HepG2 (cell line): ENCODE data around the gene BCAP29. TPM values are rescaled to one million over a fixed set of nuclear protein-coding genes. Genes with fewer than 3 reads are reported as not detected.

ENCODE experiments used
- CTCF ChIP-seq: sonication (generic); formaldehyde crosslinking; IDR thresholded peaks from 2 replicates; pipeline ENCODE4 v1.5.0; 2020; ENCODE audit warnings: mild to moderate bottlenecking, missing genetic modification reagents, moderate library complexity
- DR1 ChIP-seq: sonication (generic); formaldehyde crosslinking; IDR thresholded peaks from 2 replicates; pipeline ENCODE4 v1.8.0; 2021; ENCODE audit warnings: mild to moderate bottlenecking, missing genetic modification reagents, inconsistent platforms
- ELF1 ChIP-seq: sonication (generic); formaldehyde crosslinking; IDR thresholded peaks from 2 replicates; pipeline ENCODE4 v1.4.0; 2020; ENCODE audit warnings: missing genetic modification reagents
- GPN1 ChIP-seq: sonication (generic); formaldehyde crosslinking; IDR thresholded peaks from 2 replicates; pipeline ENCODE4 v1.5.1; 2020; ENCODE audit warnings: missing genetic modification reagents, borderline replicate concordance
- HNF4A ChIP-seq: sonication (generic); formaldehyde crosslinking; IDR thresholded peaks from 2 replicates; pipeline ENCODE4 v1.4.0; 2020; ENCODE audit warnings: missing genetic modification reagents
- HNRNPLL ChIP-seq: fragments of 200-400 bp; formaldehyde crosslinking; IDR thresholded peaks from 2 replicates; pipeline ENCODE4 v1.6.1; 2017; ENCODE audit warnings: mild to moderate bottlenecking, low read depth, low read length; ENCODE audit not compliant: poor library complexity, severe bottlenecking
- JUNB ChIP-seq: sonication (generic); formaldehyde crosslinking; IDR thresholded peaks from 2 replicates; pipeline ENCODE4 v1.8.0; 2022; ENCODE audit warnings: missing genetic modification reagents, mild to moderate bottlenecking, borderline replicate concordance
- KDM3A ChIP-seq: IDR thresholded peaks from 2 replicates; pipeline ENCODE4 v1.6.1; 2018; ENCODE audit warnings: low read depth, missing compliant biosample characterization
- MXD4 ChIP-seq: IDR thresholded peaks from 2 replicates; pipeline ENCODE4 v1.6.1; 2016; ENCODE audit warnings: mild to moderate bottlenecking, missing biosample characterization, missing genetic modification reagents
- NFKBIZ ChIP-seq: IDR thresholded peaks from 2 replicates; pipeline ENCODE4 v1.6.1; 2018; ENCODE audit warnings: missing genetic modification reagents, missing compliant biosample characterization
- NONO ChIP-seq, 2 experiments: fragments of 450-650 bp in 1 of 2; sonication (generic) in 1 of 2; formaldehyde crosslinking in 1 of 2; IDR thresholded peaks in 1 of 2; conservative IDR thresholded peaks in 1 of 2; 2 replicates each; pipeline versions ENCODE4 v1.6.1 to v1.8.0; 2017 to 2022; ENCODE audit warnings: mild to moderate bottlenecking in 1 of 2, missing genetic modification reagents in 1 of 2, moderate library complexity in 1 of 2
- RFX1 ChIP-seq: fragments of 450-650 bp; IDR thresholded peaks from 2 replicates; pipeline ENCODE4 v1.6.1; 2017
- SALL1 ChIP-seq: sonication (generic); formaldehyde crosslinking; IDR thresholded peaks from 2 replicates; pipeline ENCODE4 v1.8.0; 2022; ENCODE audit warnings: mild to moderate bottlenecking, missing genetic modification reagents
- TEAD3 ChIP-seq: optimal IDR thresholded peaks from 2 replicates; pipeline ENCODE3; 2016; ENCODE audit warnings: borderline replicate concordance
- TOPORS ChIP-seq: sonication (generic); formaldehyde crosslinking; IDR thresholded peaks from 2 replicates; pipeline ENCODE4 v1.8.0; 2023; ENCODE audit warnings: mild to moderate bottlenecking, missing genetic modification reagents
- U2AF2 ChIP-seq: fragments of 200-400 bp; formaldehyde crosslinking; IDR thresholded peaks from 2 replicates; pipeline ENCODE4 v1.6.1; 2017; ENCODE audit warnings: low read depth, mild to moderate bottlenecking, low read length
- YEATS4 ChIP-seq: sonication (generic); formaldehyde crosslinking; IDR thresholded peaks from 2 replicates; pipeline ENCODE4 v1.4.0; 2020; ENCODE audit warnings: missing genetic modification reagents, borderline replicate concordance
- ZBTB43 ChIP-seq: sonication (generic); formaldehyde crosslinking; conservative IDR thresholded peaks from 2 replicates; pipeline ENCODE4 v1.4.0; 2020; ENCODE audit warnings: missing genetic modification reagents
- ZBTB7B ChIP-seq: sonication (generic); formaldehyde crosslinking; IDR thresholded peaks from 2 replicates; pipeline ENCODE4 v1.4.0; 2020; ENCODE audit warnings: missing genetic modification reagents
- ZFP37 ChIP-seq: sonication (generic); formaldehyde crosslinking; IDR thresholded peaks from 2 replicates; pipeline ENCODE4 v1.4.0; 2020; ENCODE audit warnings: missing genetic modification reagents, borderline replicate concordance
- ZMYM3 ChIP-seq: sonication (generic); formaldehyde crosslinking; IDR thresholded peaks from 2 replicates; pipeline ENCODE4 v1.5.1; 2020; ENCODE audit warnings: mild to moderate bottlenecking, missing genetic modification reagents
- ZNF10 ChIP-seq: sonication (generic); formaldehyde crosslinking; IDR thresholded peaks from 2 replicates; pipeline ENCODE4 v1.4.0; 2020; ENCODE audit warnings: mild to moderate bottlenecking, low read depth, missing genetic modification reagents, borderline replicate concordance
- ZNF878 ChIP-seq: sonication (generic); formaldehyde crosslinking; IDR thresholded peaks from 2 replicates; pipeline ENCODE4 v1.8.1; 2023; ENCODE audit warnings: mild to moderate bottlenecking, missing genetic modification reagents, moderate library complexity
- ZNF879 ChIP-seq: sonication (generic); formaldehyde crosslinking; IDR thresholded peaks from 2 replicates; pipeline ENCODE4 v1.8.1; 2023; ENCODE audit warnings: missing genetic modification reagents
- polyA plus RNA-seq, 8 experiments: library from polyadenylated mRNA; depleted of rRNA in 3 of 8; stranded (reverse) in 7 of 8; unstranded in 1 of 8; fragments of >200 nt; fragmentation: Illumina TruSeq in 4 of 8; extraction: Trizol in 4 of 8; gene quantifications; 2 replicates each; pipeline versions ENCODE4 v1.2.1 to v1.2.3, GENCODE V29; 2011 to 2016; ENCODE audit warnings: low read depth in 4 of 8, missing spikeins in 1 of 8, mixed read lengths in 1 of 8; ENCODE audit not compliant: insufficient read depth in 1 of 8
- total RNA-seq, 5 experiments: library from RNA; depleted of rRNA; stranded (reverse); fragments of >200 nt; fragmentation: Illumina TruSeq; extraction: Trizol; gene quantifications; 2 replicates each; pipeline ENCODE4 v1.2.3, GENCODE V29; 2016; ENCODE audit warnings: low read depth in 1 of 5
- TF ChIP-seq, protein P1 (sequence below): sonication (generic); formaldehyde crosslinking; IDR thresholded peaks from 2 replicates; pipeline ENCODE4 v1.5.0; 2020; ENCODE audit warnings: missing genetic modification reagents
- TF ChIP-seq, protein P2 (sequence below): sonication (generic); formaldehyde crosslinking; IDR thresholded peaks from 2 replicates; pipeline ENCODE4 v1.4.0; 2020; ENCODE audit warnings: missing genetic modification reagents, borderline replicate concordance

BCAP29 gene
- total and polyA plus RNA-seq, 2 of the 13 experiments (the other 11 are each of a cell fraction or from before 2014, with no cell fraction given): 15.3 to 35.6 TPM

DNA sequence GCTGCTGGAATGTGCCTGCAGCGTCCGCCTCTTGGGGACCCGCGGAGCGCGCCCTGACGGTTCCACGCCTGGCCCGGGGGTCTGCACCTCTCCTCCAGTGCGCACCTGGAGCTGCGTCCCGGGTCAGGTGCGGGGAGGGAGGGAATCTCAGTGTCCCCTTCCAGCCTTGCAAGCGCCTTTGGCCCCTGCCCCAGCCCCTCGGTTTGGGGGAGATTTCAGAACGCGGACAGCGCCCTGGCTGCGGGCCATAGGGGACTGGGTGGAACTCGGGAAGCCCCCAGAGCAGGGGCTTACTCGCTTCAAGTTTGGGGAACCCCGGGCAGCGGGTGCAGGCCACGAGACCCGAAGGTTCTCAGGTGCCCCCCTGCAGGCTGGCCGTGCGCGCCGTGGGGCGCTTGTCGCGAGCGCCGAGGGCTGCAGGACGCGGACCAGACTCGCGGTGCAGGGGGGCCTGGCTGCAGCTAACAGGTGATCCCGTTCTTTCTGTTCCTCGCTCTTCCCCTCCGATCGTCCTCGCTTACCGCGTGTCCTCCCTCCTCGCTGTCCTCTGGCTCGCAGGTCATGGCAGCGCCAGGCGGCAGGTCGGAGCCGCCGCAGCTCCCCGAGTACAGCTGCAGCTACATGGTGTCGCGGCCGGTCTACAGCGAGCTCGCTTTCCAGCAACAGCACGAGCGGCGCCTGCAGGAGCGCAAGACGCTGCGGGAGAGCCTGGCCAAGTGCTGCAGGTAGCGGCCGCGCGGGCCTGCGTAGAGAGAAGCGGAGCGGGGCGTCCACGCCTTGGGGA is 81.2 kb downstream of the BCAP29 start (continued):
- TF ChIP-seq CTCF (CRISPR knock-in tag) (peak; percentile 67), DR1 (CRISPR knock-in tag) (0 out of 2 replicates have a peak, but pooled peaks have one; percentile 34), GPN1 (CRISPR knock-in tag) (no peak), ZNF878 (CRISPR knock-in tag) (0 out of 2 replicates have a peak, but pooled peaks have one; percentile 15), NFKBIZ (CRISPR knock-in tag) (no peak), TOPORS (CRISPR knock-in tag) (no peak), ZBTB43 (CRISPR knock-in tag) (no peak), JUNB (CRISPR knock-in tag) (no peak), ZNF879 (CRISPR knock-in tag) (peak; percentile 62; the same call in 1 of the 2 replicates), ZFP37 (CRISPR knock-in tag) (no peak), ZNF10 (no peak), SALL1 (CRISPR knock-in tag) (peak; percentile 46; the same call in 1 of the 2 replicates), ZMYM3 (peak; percentile 57; the same call in 1 of the 2 replicates), ZBTB7B (CRISPR knock-in tag) (peak; percentile 45; the same call in 1 of the 2 replicates), NONO (IDR thresholded peaks at IDR 0.05) (no peak), NONO (CRISPR knock-in tag; conservative IDR thresholded peaks at IDR 0.05) (0 out of 2 replicates have a peak, but pooled peaks have one; percentile 50), TEAD3 (CRISPR knock-in tag) (no peak), HNRNPLL (peak; percentile 92), KDM3A (CRISPR knock-in tag) (peak; percentile 69; the same call in 1 of the 2 replicates), RFX1 (no peak), YEATS4 (CRISPR knock-in tag) (peak; percentile 26; the same call in 1 of the 2 replicates), U2AF2 (no peak), MXD4 (CRISPR knock-in tag) (peak; percentile 20; the same call in 1 of the 2 replicates), ELF1 (CRISPR knock-in tag) (no peak), HNF4A (CRISPR knock-in tag) (no peak)
- TF ChIP-seq, protein P1, sequence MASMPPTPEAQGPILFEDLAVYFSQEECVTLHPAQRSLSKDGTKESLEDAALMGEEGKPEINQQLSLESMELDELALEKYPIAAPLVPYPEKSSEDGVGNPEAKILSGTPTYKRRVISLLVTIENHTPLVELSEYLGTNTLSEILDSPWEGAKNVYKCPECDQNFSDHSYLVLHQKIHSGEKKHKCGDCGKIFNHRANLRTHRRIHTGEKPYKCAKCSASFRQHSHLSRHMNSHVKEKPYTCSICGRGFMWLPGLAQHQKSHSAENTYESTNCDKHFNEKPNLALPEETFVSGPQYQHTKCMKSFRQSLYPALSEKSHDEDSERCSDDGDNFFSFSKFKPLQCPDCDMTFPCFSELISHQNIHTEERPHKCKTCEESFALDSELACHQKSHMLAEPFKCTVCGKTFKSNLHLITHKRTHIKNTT (CRISPR knock-in tag): no peak
- TF ChIP-seq, protein P2, sequence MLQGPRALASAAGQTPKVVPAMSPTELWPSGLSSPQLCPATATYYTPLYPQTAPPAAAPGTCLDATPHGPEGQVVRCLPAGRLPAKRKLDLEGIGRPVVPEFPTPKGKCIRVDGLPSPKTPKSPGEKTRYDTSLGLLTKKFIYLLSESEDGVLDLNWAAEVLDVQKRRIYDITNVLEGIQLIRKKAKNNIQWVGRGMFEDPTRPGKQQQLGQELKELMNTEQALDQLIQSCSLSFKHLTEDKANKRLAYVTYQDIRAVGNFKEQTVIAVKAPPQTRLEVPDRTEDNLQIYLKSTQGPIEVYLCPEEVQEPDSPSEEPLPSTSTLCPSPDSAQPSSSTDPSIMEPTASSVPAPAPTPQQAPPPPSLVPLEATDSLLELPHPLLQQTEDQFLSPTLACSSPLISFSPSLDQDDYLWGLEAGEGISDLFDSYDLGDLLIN (CRISPR knock-in tag): no peak
